DOHH2 (cell line): Measurements from ENCODE around the gene SPATA13.

Experiments
- EZH2phosphoT487 ChIP-seq: fragments of 200-600 bp; sonication (generic); IDR thresholded peaks from 2 replicates; pipeline ENCODE4 v1.6.1; 2017; ENCODE audit warnings: borderline replicate concordance, mild to moderate bottlenecking, antibody characterized with exemption, low read length, moderate library complexity, mixed read lengths
- TF ChIP-seq, protein P1 (sequence below): fragments of 200-600 bp; sonication (generic); IDR thresholded peaks from one replicate; pipeline ENCODE4 v1.5.1; 2014; ENCODE audit warnings: antibody characterized with exemption, mild to moderate bottlenecking, low read depth, low read length; ENCODE audit not compliant: poor library complexity, severe bottlenecking

DNA sequence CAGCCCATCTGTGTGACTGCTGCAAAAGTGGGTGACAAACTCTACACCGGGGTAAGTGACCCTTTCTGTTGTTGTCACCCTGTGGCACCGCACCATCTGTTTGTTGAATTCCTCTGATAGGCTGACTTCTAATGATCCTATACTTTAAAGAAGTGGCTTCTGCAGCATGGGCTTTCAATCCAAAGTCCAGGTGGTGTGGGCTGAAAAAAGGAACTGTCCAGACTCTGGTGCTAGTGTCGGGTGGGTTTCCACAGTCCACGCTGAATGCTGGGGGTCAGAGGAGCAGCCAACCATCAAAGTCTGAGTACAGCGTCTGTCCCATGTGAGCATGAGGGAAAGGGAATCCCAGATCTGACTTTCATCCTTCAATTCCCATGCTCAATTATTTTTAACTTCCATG lies 31.6 kb upstream of the SPATA13 start:
- TF ChIP-seq, protein P1, sequence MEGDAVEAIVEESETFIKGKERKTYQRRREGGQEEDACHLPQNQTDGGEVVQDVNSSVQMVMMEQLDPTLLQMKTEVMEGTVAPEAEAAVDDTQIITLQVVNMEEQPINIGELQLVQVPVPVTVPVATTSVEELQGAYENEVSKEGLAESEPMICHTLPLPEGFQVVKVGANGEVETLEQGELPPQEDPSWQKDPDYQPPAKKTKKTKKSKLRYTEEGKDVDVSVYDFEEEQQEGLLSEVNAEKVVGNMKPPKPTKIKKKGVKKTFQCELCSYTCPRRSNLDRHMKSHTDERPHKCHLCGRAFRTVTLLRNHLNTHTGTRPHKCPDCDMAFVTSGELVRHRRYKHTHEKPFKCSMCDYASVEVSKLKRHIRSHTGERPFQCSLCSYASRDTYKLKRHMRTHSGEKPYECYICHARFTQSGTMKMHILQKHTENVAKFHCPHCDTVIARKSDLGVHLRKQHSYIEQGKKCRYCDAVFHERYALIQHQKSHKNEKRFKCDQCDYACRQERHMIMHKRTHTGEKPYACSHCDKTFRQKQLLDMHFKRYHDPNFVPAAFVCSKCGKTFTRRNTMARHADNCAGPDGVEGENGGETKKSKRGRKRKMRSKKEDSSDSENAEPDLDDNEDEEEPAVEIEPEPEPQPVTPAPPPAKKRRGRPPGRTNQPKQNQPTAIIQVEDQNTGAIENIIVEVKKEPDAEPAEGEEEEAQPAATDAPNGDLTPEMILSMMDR, result no peak
- TF ChIP-seq EZH2phosphoT487, result no peak
